Right lobe of liver (tissue), 4 donors: ENCODE data around the gene PHLDB2.

Experiments
- CTCF ChIP-seq, 4 donors: fragments of 200-600 bp in 3 of 4; fragments of 450-650 bp in 1 of 4; IDR thresholded peaks; one replicate each; pipeline versions ENCODE4 v1.5.1 to v1.8.0; 2016 to 2022; ENCODE audit warnings: antibody characterized with exemption in 4 of 4, mild to moderate bottlenecking in 2 of 4
- POLR2A ChIP-seq: fragments of 450-650 bp; IDR thresholded peaks from one replicate; pipeline ENCODE4 v1.6.1; 2017; ENCODE audit warnings: antibody characterized with exemption, mild to moderate bottlenecking
- donor health status: DM: no; HTN: no; CAD: no.
- donor health status: DM: no; HTN: no; CAD: no.
- donor health status: DM: no; HTN: yes; CAD: no.

GRCh38 chr3:111863942-111864694 is 5.1 kb downstream of the PHLDB2 start:
- TF ChIP-seq CTCF (IDR thresholded peaks at IDR 0.05) (no peak), POLR2A (no peak)
